ENCODE data around the gene CABP4. TPM values are rescaled to one million over a fixed set of nuclear protein-coding genes. Genes with fewer than 3 reads are reported as not detected.

CABP4 gene
- total and polyA plus RNA-seq, 2 experiments from 2014 or later = not detected

GRCh38 chr11:67448220-67448609 is 6.9 kb upstream of the CABP4 start:
- Histone ChIP-seq H3K27ac (no peak overlapping the region), H3K9me3 (ENCODE audit: low read depth) (no peaks in the 10 kb centered on the region), H3K4me3 (no peak overlapping the region), H3K27me3 (no peaks in the 10 kb centered on the region), H3K36me3 (no peaks in the 10 kb centered on the region), H3K4me1 (ENCODE audit: low read depth) (no peaks in the 10 kb centered on the region)
- TF ChIP-seq, protein P1, sequence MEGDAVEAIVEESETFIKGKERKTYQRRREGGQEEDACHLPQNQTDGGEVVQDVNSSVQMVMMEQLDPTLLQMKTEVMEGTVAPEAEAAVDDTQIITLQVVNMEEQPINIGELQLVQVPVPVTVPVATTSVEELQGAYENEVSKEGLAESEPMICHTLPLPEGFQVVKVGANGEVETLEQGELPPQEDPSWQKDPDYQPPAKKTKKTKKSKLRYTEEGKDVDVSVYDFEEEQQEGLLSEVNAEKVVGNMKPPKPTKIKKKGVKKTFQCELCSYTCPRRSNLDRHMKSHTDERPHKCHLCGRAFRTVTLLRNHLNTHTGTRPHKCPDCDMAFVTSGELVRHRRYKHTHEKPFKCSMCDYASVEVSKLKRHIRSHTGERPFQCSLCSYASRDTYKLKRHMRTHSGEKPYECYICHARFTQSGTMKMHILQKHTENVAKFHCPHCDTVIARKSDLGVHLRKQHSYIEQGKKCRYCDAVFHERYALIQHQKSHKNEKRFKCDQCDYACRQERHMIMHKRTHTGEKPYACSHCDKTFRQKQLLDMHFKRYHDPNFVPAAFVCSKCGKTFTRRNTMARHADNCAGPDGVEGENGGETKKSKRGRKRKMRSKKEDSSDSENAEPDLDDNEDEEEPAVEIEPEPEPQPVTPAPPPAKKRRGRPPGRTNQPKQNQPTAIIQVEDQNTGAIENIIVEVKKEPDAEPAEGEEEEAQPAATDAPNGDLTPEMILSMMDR (IDR thresholded peaks at IDR 0.05; ENCODE audit: low read depth, low read length) = no peak
- DNase-seq (ENCODE audit: low read depth in 1 of 2, low spot score in 1 of 2) = no peak

DNA sequence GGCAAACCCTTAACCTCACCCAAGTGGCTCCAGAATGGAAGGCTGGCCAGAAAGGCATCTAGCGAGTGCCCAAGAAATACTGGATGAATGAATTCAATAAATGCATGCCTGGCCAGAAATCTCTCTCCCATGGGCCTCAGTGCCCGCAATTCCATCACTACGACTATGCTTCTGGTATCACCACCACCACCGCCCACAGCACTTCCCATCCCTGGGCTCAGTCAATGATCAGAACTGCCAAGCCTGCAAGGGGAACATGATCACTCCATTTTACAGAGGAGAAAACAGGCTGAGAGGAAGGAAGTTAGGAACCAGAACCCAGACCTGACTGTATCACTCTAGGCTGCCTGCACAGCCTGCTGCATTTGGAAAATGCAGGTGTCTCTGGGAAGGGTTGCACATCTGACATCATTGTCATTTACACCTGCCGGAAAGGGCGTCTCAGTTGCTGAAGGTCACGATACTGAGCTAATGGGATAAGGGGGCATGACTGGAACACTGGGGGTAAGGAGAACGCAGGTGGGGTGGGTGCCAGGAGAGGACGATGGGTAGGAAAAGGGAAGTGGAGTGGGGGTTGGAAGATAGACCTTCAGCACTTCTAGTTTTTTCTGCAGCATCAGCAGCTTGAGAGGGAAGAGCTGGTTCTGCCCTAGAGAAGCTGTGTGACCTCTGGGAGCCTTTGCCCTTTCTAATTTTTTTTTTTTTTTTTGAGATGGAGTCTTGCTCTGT is 5.9 kb upstream of the CABP4 start:
- Histone ChIP-seq H3K9me3 (ENCODE audit: low read depth) (no peaks in the 10 kb centered on the region), H3K4me3 (no peak overlapping the region), H3K4me1 (ENCODE audit: low read depth) (no peaks in the 10 kb centered on the region), H3K27me3 (no peaks in the 10 kb centered on the region), H3K27ac (no peak overlapping the region), H3K36me3 (no peaks in the 10 kb centered on the region)
- DNase-seq (ENCODE audit: low read depth in 1 of 2, low spot score in 1 of 2) = no peak
- TF ChIP-seq, protein P1 (IDR thresholded peaks at IDR 0.05; ENCODE audit: low read depth, low read length) = no peak

- H3K27me3 ChIP-seq = no peaks in the 10 kb centered on the region
- DNase-seq (ENCODE audit: low read depth in 1 of 2, low spot score in 1 of 2) = no peak
- H3K36me3 ChIP-seq = no peaks in the 10 kb centered on the region
- no peak overlapping the region for H3K4me3 ChIP-seq
- no peak overlapping the region for H3K27ac ChIP-seq
- no peaks in the 10 kb centered on the region for H3K4me1 ChIP-seq (ENCODE audit: low read depth)
- TF ChIP-seq, protein P1 (IDR thresholded peaks at IDR 0.05; ENCODE audit: low read depth, low read length) = no peak
- no peaks in the 10 kb centered on the region for H3K9me3 ChIP-seq (ENCODE audit: low read depth)
Observed at GRCh38 chr11:67450796-67451657, 4.1 kb upstream of the CABP4 start.

GRCh38 chr11:67451658-67451976 is 3.5 kb upstream of the CABP4 start:
- Histone ChIP-seq H3K4me1 (ENCODE audit: low read depth) (no peaks in the 10 kb centered on the region), H3K27ac (no peak overlapping the region), H3K9me3 (ENCODE audit: low read depth) (no peaks in the 10 kb centered on the region), H3K27me3 (no peaks in the 10 kb centered on the region), H3K4me3 (no peak overlapping the region), H3K36me3 (no peaks in the 10 kb centered on the region)
- TF ChIP-seq, protein P1 (IDR thresholded peaks at IDR 0.05; ENCODE audit: low read depth, low read length) = no peak
- DNase-seq (ENCODE audit: low read depth in 1 of 2, low spot score in 1 of 2) = no peak

DNA sequence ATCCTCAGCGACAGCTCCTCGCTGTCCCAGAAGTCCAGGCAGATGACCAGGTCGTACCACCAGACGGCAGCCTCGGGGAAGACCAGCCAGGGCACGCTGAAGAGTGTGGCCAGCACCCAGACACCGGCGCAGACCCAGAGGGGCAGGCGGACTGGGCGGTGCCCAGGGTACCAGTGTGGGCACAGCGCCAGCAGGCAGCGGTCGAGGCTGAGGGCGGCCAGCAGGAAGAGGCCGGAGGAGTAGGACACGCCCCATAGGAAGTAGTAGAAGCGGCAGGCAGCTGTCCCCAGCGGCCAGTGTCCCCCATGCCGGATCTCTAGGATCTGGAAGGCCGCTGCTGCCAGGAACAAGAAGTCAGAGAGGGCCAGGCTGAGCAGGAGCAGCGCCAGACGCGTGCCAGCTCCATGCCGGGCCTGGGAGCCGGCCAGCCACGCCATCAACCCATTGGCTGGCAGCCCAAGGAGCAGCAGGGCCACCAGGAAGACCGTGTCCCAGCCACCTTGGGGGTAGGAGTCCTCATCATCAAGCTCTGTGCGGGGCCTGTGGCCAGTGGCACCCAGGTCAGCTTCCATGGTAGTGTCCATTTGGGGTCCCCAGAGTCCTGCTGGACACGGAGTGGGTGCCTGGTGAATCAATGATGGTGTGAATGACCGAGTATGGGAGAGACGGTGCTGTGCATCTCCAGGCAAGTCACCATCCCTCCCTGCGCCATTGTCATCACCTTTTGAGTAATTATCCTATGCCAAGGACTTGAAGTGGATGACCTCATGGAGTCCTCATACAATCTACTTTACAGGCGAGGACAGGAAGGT is 2.8 kb upstream of the CABP4 start, which contains the start of gene GPR152:
Gene GPR152 (minus strand): TSS at position 589 of the 812 bp plus-strand sequence. CDS start 5 bp downstream, at position 584.
- DNase-seq (ENCODE audit: low read depth in 1 of 2, low spot score in 1 of 2) = no peak
- Histone ChIP-seq H3K27me3 (no peaks in the 10 kb centered on the region), H3K27ac (no peak within 1 kb of the TSS), H3K4me3 (no peak within 1 kb of the TSS), H3K4me1 (ENCODE audit: low read depth) (no peaks in the 10 kb centered on the region), H3K36me3 (no peaks in the 10 kb centered on the region), H3K9me3 (ENCODE audit: low read depth) (no peaks in the 10 kb centered on the region)
- TF ChIP-seq, protein P1 (IDR thresholded peaks at IDR 0.05; ENCODE audit: low read depth, low read length) = no peak

Measured in cardiac muscle cell (in vitro differentiated cells and primary cell).